Smooth muscle cell (in vitro differentiated cells): ENCODE results near the gene DEDD. TPM values are rescaled to one million over a fixed set of nuclear protein-coding genes. Genes with fewer than 3 reads are reported as not detected.

Experiments
- DNase-seq: peaks from one replicate; lab custom pipeline; 2025; ENCODE audit not compliant: unreplicated experiment; lab: John Stamatoyannopoulos, UW
- H2AFZ ChIP-seq: fragments of 200-600 bp; sonication (generic); 2 replicates; pipeline ENCODE4 v1.6.0; 2016; ENCODE audit warnings: antibody characterized with exemption, low read depth, mild to moderate bottlenecking
- H3F3A ChIP-seq: fragments of 200-600 bp; sonication (generic); 2 replicates; pipeline ENCODE4 v1.6.0; 2017; ENCODE audit warnings: antibody characterized with exemption, low read depth
- H3K27ac ChIP-seq: fragments of 200-600 bp; sonication (generic); 2 replicates; pipeline ENCODE4 v1.5.1; 2016; ENCODE audit warnings: low read depth, mild to moderate bottlenecking
- H3K27me3 ChIP-seq: fragments of 200-600 bp; sonication (generic); 2 replicates; pipeline ENCODE4 v1.6.1; 2016; ENCODE audit warnings: low read depth, mild to moderate bottlenecking
- H3K36me3 ChIP-seq: fragments of 200-600 bp; sonication (generic); 2 replicates; pipeline ENCODE4 v1.5.1; 2016; ENCODE audit warnings: low read depth
- H3K4me1 ChIP-seq: fragments of 200-600 bp; sonication (generic); 2 replicates; pipeline ENCODE4 v1.5.1; 2016; ENCODE audit warnings: low read depth
- H3K4me2 ChIP-seq: fragments of 200-600 bp; sonication (generic); 2 replicates; pipeline ENCODE4 v1.6.0; 2016; ENCODE audit warnings: mild to moderate bottlenecking
- H3K4me3 ChIP-seq: fragments of 200-600 bp; sonication (generic); 2 replicates; pipeline ENCODE4 v1.5.1; 2016; ENCODE audit warnings: mild to moderate bottlenecking
- H3K79me2 ChIP-seq: fragments of 200-600 bp; sonication (generic); 2 replicates; pipeline ENCODE4 v1.6.0; 2016; ENCODE audit warnings: low read depth, mild to moderate bottlenecking
- H3K9ac ChIP-seq: fragments of 200-600 bp; sonication (generic); 2 replicates; pipeline ENCODE4 v1.6.0; 2016; ENCODE audit warnings: low read depth
- H3K9me3 ChIP-seq: fragments of 200-600 bp; sonication (generic); replicated peaks from 2 replicates; pipeline ENCODE4 v1.5.1; 2016; ENCODE audit warnings: low read depth
- H4K20me1 ChIP-seq: fragments of 200-600 bp; sonication (generic); 2 replicates; pipeline ENCODE4 v1.6.0; 2016; ENCODE audit warnings: low read depth
- WGBS: methylation state at CpG from one replicate; pipeline ENCODE4 v1.1.7; 2016; ENCODE audit warnings: low lambda C conversion rate; 5-methylcytosine and 5-hydroxymethylcytosine counted together
- polyA plus RNA-seq: library from polyadenylated mRNA; unstranded; fragments of >200 nt; fragmentation: Nextera tagmentation; extraction: Ambion mirVana; gene quantifications from 2 replicates; pipeline ENCODE4 v1.2.1, GENCODE V29; 2016
- total RNA-seq: library from RNA; depleted of rRNA; stranded (reverse); fragments of >200 nt; gene quantifications from 2 replicates; pipeline ENCODE4 v1.2.3, GENCODE V29; 2014
- TF ChIP-seq, protein P1 (sequence below): fragments of 200-600 bp; sonication (generic); IDR thresholded peaks from 2 replicates; pipeline ENCODE4 v1.5.1; 2017; ENCODE audit warnings: borderline replicate concordance, mild to moderate bottlenecking, antibody characterized with exemption; ENCODE audit not compliant: insufficient read depth, poor library complexity, severe bottlenecking

The DEDD gene
- total and polyA plus RNA-seq, 2 experiments from 2014 or later = 36.3 to 38.6 TPM

GRCh38 chr1:161131523-161132409 is 701 bp downstream of the DEDD start:
- WGBS = 5% methylated on average over 10 of the region's 22 CpGs

GRCh38 chr1:161130266-161130665 is 2.2 kb downstream of the DEDD start:
- Histone ChIP-seq H3K36me3 (peaks cover 3% of the 10 kb centered on the region), H3F3A (peaks cover 5% of the 10 kb centered on the region), H3K79me2 (peaks cover 82% of the 10 kb centered on the region), H3K4me1 (peaks cover 19% of the 10 kb centered on the region), H3K4me3 (peak overlapping the region; percentile 65), H4K20me1 (peaks cover 50% of the 10 kb centered on the region), H2AFZ (no peak overlapping the region), H3K4me2 (peak overlapping the region; percentile 85), H3K27ac (peak overlapping the region; percentile 1), H3K9ac (no peak overlapping the region), H3K27me3 (no peaks in the 10 kb centered on the region), H3K9me3 (no peaks in the 10 kb centered on the region)
- 64% methylated on average over 1 of the region's 1 CpG for WGBS
- TF ChIP-seq, protein P1, sequence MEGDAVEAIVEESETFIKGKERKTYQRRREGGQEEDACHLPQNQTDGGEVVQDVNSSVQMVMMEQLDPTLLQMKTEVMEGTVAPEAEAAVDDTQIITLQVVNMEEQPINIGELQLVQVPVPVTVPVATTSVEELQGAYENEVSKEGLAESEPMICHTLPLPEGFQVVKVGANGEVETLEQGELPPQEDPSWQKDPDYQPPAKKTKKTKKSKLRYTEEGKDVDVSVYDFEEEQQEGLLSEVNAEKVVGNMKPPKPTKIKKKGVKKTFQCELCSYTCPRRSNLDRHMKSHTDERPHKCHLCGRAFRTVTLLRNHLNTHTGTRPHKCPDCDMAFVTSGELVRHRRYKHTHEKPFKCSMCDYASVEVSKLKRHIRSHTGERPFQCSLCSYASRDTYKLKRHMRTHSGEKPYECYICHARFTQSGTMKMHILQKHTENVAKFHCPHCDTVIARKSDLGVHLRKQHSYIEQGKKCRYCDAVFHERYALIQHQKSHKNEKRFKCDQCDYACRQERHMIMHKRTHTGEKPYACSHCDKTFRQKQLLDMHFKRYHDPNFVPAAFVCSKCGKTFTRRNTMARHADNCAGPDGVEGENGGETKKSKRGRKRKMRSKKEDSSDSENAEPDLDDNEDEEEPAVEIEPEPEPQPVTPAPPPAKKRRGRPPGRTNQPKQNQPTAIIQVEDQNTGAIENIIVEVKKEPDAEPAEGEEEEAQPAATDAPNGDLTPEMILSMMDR = no peak
- DNase-seq = no peak

More at GRCh38 chr1:161131523-161132409, 701 bp downstream of the DEDD start:
- H3K9ac ChIP-seq = peak overlapping the region; percentile 95
- peaks cover 19% of the 10 kb centered on the region for H3K4me1 ChIP-seq
- H3K36me3 ChIP-seq = peaks cover 3% of the 10 kb centered on the region
- H2AFZ ChIP-seq = peak overlapping the region; percentile 61
- peaks cover 81% of the 10 kb centered on the region for H3K79me2 ChIP-seq
- H3K4me3 ChIP-seq = peak overlapping the region; percentile 65
- H3F3A ChIP-seq = peaks cover 5% of the 10 kb centered on the region
- no peaks in the 10 kb centered on the region for H3K9me3 ChIP-seq
- peak overlapping the region; percentile 85 for H3K4me2 ChIP-seq
- H3K27ac ChIP-seq = peak overlapping the region; percentile 93
- H3K27me3 ChIP-seq = no peaks in the 10 kb centered on the region
- H4K20me1 ChIP-seq = peaks cover 40% of the 10 kb centered on the region
- TF ChIP-seq, protein P1 = no peak
- DNase-seq = no peak

DNA sequence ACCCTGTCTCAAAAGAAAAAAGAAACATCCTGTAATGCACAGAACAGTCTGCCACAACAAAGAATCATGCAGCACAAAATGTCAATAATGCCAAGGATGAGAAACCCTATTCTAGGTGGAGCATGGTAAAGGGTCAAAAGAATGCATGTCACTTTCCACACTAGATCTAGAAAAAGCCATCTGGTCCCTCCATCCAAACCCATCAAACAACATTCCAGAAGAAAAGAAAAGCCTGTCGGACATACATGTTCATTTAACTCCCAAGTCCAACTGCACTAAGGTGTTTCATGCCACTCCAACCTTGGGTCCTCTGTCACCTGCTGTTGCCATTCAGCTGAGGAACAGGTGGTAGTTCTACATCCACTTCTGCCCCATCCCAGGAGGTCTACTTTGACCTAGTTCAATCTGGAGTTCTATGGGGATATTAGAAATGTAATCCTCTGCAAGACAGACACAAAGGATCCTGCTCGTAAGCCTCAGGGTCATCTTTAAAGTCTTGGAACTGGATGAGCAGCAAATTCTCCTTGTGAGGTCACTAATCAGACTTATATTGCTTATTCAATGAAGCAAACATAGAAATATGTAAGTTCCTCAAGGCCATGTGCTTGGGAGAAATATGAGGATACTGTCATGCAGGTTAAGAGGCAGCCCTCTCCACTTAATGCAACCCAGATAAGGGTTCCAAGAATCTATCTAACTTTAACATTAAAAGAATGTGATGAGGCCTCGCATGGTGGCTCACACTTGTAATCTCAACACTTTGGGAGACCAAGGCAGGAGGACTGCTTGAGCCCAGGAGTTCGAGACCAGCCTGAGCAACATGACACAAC is 3.7 kb downstream of the DEDD start:
- Histone ChIP-seq H2AFZ (no peak overlapping the region), H3K79me2 (peaks cover 71% of the 10 kb centered on the region), H3K9me3 (no peaks in the 10 kb centered on the region), H3K4me3 (no peak overlapping the region), H3F3A (peaks cover 5% of the 10 kb centered on the region), H3K9ac (no peak overlapping the region), H3K27ac (peak overlapping the region; percentile 1), H3K36me3 (peaks cover 3% of the 10 kb centered on the region), H3K4me1 (peaks cover 19% of the 10 kb centered on the region), H3K27me3 (no peaks in the 10 kb centered on the region), H4K20me1 (peaks cover 49% of the 10 kb centered on the region), H3K4me2 (no peak overlapping the region)
- DNase-seq = no peak
- 92% methylated on average over 4 of the region's 4 CpGs for WGBS
- TF ChIP-seq, protein P1 = no peak
